GM18868 (cell line): ENCODE results near the gene DPEP1.
"Not testable (repeated sequence)": the region's sequence is repeated elsewhere in the genome, so short reads cannot be mapped to it uniquely, and the experiment has no call there.

ENCODE experiments used
- ATAC-seq: cut with Tn5 transposase; IDR thresholded peaks from one replicate; pipeline ENCODE4 v1.9.1; 2021; ENCODE audit warnings: mild to moderate bottlenecking, moderate library complexity; ENCODE audit not compliant: unreplicated experiment

The DPEP1 gene

DNA sequence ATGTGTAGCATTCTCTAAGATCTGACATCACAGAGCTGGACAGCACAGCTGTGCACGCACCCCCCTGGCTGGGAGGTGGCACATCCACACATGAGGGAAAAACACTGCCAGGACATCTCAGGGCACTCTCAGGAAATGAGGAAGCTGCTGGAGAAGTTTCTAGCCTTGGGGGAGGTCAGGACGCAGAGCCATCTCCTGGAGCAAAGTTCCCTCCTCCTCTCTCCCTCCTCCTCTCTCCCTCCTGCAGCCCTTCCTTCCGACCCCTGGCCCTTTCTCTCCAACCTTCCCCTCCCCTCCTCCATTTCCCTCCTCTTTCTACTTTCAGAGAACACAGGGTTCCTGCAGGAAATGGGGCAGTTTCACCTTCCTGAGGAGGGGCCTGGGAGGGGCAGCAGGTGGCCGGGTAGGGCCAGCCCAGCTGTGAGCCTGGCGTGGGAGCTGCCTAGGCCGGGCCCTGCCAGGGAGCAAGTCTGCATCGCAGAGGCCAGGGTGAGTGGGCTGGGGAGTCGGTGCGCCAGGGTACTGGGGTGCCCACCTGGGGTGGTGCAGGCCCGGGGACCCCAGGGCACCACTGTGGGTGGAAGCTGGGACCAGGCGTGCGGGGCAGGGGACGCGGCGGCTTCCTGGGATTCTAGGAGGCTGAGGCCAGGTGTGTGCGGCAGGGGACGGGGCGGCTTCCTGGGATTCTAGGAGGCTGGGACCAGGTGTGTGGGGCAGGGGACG, at the start of gene DPEP1:
Gene DPEP1 (plus strand): TSS at position 412 of the 723 bp plus-strand sequence. CDS start 16,769 bp downstream, outside the sequence.
- ATAC-seq: no peak

DNA sequence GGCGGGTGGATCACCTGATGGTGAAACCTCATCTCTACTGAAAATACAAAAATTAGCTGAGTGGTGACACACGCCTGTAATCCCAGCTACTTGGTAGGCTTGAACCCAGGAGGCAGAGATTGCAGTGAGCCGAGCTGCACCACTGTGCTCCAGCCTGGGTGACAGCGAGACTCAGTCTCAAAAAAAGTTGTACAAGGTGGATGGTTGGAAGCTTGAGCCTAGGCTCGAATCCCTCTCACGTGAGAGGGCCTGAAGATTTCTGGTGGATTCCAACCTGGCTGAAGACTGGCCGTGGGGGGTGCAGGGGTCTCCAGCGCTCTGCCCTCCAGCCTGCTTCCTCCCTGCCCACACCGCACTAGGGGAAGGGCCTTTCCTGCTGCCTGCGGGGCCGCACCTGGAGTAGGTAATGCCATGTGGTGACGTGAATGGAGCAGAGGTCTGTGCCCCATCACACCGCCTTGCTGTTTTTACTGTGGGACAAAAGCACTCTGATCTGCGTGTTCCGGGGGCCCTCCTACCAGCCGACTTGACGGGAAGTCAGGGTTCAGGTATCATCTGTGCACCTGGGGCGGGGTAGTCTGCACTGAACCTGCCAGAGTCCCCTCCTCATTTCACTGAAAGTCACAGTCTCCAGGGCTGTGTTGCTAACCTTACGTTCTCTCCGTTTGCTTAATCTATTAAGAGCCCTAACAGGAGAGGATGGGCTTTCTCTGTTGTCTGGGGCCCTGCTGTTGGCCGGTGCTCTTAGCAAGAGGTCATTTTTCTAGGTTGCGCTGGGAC, 48.8 kb upstream of the DPEP1 start:
- ATAC-seq: no peak

DNA sequence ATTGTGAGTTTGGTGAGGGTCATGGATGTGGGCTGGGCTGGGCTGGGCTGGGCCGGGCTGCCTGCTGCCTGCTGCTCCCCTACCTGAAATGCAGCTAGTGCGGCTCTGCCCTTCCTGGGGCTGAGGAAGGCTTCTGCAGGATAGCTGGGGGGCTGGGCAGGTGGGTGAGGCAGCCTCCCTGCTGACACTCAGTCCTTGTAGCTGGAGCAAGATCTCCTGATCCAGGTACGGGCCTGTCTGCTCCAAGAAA, 48.3 kb upstream of the DPEP1 start:
- no peak for ATAC-seq

DNA sequence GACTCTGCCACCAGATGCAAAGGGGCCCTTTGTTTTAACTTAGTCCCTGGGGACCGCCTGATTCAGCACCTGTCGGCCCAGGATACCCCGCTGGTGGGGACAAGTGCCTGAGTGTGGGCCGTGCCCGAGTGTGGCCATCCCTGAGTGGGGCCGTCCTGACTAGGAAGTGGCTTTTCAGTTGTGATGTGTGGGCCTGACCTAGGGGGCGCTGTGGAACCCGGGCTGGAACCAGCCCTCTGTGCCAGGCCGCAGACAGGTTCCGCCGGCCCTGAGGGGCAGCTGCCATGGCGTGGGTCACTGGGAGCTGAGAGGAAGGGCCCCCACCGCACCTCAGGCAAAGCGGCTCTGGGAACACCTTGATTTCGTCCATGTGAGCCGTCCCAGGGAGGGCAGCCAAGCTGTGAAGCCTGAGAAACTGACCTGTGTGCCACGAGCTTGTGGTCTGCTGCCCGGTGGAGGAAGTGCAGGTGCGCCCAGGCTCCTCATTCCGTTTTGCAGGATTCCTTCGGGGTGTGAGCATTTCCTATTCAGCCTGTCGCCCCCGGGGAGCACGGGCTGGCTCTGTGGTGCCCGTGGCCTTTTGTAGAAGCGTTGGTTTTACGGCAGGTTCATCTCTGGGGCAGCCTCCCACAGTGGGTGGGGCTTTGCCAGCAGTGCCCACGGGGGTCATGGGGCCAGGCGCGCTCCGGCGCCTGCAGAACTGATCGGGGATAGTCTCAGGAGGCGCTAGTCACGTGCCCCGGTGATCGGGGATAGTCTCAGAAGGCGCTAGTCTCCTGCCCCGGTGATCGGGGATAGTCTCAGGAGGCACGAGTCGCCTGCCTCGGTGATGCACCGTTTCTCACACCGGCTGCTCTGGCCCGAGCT, 47.7 kb upstream of the DPEP1 start:
- ATAC-seq: no peak

DNA sequence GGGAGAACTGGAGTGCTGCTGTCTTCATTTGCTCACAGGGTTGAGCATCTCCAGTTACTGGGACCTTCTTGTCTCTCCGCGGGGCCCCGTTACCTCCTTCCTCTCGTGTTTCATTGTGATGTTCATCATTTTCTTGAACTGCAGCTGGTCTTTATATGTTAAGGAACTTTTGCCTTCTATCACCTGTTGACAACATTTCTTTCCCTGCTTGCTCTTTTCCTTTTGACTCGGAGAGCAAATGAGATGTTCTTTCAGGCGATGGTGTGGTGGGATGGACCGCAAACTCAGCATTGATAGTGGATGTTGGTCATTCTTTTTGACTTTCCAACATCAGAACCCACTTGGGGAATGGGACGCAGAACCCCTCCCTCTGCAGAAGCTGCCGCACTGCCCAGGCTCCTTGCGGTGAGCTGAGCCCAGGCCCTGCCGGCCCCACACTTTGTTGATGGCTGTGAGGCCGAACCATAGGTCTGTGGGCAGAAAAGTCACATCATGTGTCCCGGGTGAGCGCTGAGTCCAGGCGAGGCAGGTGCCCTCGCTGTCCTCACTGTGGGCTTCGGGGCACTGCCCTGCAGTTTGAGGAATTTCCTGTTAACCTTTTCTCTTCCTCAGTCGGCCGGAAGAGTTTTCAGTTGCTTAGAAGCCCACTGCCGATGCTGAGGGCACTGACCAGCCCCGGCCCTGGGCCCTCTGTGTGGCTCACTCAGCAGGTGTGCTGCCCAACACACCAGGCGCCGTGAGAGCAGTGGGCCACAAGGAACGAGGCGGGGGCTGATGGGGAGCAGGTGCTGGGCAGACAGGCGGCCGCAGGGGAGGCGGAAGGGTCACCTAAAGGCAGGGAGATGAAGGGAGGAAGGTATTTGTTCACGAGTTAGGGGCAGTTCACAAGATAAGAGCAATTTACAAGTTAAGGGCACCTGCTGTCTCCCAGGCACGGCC, 45.5 kb upstream of the DPEP1 start:
- no peak for ATAC-seq

- ATAC-seq: no peak
Measured at GRCh38 chr16:89569506-89570341, 43.7 kb upstream of the DPEP1 start.

DNA sequence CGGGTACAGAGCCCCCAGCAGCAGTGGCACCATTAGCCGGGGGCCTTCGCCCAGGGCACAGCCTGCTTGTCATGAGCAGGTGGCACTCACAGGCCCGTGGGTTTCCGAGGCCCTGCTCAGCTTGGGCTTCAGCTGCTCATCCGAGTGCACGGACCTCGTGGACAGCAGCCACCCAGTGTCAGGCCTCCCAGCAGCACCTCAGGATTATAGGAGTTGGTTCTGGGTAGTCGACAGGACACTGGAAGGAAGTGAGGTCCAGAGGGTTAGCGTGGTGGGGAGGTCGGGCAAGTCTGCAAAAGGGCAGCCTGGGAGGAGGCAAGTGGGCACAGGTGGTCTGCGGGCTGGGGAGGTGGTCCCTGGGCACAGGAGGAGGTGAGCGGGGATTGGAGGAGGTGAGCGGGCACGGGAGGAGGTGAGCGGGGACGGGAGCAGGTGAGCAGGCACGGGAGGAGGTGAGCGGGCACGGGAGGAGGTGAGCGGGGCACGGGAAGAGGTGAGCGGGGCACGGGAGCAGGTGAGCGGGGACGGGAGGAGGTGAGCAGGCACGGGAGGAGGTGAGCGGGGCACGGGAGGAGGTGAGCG, 43.0 kb upstream of the DPEP1 start:
- ATAC-seq: no peak

DNA sequence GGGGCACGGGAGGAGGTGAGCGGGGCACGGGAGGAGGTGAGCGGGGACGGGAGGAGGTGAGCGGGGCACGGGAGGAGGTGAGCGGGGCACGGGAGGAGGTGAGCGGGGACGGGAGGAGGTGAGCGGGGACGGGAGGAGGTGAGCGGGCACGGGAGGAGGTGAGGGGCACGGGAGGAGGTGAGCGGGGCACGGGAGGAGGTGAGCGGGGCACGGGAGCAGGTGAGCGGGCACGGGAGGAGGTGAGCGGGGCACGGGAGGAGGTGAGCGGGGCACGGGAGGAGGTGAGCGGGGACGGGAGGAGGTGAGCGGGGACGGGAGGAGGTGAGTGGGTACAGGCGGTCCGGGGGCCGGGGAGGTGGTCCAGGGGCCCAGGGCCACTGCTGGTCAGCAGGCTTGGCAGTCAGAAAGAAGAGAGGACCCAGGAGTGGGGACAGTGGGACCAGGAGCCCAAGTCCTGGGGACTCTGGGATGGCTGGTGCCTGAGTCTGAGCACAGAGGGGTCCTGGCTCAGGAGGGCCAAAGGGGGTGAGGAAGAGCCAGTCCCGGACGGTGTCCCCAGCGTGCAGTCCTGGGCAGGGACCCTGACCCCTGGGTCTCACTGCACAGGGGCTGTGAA, 42.4 kb upstream of the DPEP1 start:
- not testable (repeated sequence) for ATAC-seq

DNA sequence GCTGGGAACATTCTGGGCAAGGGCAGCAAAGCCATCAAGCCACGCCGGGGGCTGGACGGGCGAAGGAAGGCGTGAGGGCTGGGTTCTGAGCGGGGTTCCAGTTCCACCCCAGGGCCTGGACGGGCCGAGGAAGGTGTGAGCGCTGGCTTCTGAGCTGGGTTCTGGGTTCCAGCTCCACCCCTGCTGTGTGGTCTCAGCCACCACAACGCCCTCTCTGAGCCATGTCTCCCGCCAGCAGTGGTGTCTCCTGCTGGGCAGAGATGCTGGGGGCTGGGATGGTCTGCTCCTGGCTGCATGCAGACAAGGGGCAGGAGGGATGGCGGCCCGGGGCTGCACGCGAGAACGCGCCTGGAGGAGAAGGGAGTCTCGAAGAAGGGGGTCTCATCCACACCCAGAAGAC, 41.8 kb upstream of the DPEP1 start:
- no peak for ATAC-seq

DNA sequence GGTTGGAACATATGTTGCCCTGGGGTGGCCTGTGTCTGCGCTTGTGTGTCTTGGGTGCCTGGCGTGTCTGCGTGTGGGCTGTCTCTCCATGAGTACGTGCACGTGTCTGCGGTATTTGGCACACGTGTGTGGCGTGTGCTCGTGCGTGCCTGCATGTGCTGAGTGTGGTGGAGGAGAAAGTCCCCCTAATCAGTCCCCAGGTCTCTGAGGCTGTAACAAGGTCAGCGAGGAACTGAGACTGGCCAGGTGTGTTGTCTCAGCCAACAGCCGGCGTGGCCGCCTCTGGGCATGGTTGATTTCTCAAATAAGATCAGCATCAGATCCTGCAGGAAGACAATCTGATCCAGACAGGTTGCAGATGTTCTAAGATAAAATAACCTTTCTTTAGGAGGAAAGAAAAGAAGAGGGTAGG, 41.4 kb upstream of the DPEP1 start:
- ATAC-seq: no peak

GRCh38 chr16:89572485-89573205, 40.8 kb upstream of the DPEP1 start:
- ATAC-seq: no peak

DNA sequence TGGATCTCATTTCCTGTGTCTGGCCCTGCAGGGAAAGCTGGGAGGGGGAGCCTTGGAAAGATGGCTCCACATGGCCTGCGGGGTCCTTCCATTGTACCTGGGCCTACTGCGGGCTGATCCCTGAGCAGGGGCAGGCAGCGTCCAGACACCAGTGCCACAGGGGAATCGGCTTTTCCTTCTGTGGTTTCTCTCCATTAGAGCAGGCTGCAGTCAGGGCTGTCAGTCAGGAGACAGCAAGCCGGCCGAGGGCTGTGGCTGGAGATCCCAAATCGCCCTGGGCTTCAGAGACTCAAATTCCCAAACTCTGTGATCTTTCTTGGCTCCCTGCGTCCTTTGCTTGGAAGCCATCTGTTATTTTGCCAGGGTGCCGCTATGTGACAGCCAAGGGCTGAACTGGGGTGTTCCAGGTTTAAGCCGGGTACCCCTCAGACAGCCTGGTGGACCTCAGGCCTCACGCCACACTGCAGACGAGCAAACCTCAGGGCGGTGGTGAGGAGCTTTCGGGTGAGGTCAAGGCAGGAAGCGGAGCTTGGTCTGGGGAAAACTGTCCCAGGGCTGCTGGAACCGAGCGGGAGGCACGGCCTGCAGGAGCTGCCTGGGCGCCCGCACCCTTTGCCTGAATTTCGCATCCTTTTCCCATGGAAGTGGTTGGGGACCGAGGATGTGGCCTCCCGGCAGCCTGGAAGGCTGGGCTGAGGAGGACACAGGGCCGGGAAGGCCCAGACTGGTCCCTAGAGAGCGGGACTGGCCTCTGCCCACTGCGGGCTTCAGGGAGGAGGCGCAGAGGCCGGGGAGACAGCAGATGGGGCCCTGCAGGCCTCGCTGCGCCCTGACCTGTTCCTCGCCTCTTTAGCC, 39.4 kb upstream of the DPEP1 start:
- no peak for ATAC-seq

DNA sequence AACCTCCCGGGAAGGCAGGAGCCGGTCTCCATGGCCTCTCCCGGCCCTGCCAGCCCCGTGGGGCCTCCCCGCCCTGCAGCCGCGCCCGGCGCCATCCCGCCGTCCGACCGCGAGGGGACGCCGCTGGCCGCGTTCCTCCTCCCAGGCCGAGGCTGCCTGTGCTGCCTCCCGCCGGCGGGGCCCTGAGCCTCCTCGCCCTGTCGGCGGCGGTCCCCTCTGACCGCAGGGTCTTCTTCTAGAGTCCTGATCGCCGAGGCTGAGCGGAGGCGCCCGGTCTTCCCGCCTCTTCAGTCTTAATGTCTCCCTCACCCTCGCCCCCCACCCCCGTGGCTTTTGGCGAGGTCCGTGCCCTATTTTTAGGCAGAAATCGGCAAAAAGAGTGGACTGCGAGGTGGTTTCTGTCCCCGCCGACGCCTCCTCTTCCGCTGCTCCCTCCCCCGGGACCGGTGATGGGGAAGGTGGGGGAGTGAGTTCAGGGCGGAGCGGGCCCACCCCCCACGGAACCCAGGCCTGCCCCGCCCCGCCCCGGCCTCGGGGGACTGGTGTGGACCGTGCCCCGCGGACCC, 38.7 kb upstream of the DPEP1 start:
- no peak for ATAC-seq

DNA sequence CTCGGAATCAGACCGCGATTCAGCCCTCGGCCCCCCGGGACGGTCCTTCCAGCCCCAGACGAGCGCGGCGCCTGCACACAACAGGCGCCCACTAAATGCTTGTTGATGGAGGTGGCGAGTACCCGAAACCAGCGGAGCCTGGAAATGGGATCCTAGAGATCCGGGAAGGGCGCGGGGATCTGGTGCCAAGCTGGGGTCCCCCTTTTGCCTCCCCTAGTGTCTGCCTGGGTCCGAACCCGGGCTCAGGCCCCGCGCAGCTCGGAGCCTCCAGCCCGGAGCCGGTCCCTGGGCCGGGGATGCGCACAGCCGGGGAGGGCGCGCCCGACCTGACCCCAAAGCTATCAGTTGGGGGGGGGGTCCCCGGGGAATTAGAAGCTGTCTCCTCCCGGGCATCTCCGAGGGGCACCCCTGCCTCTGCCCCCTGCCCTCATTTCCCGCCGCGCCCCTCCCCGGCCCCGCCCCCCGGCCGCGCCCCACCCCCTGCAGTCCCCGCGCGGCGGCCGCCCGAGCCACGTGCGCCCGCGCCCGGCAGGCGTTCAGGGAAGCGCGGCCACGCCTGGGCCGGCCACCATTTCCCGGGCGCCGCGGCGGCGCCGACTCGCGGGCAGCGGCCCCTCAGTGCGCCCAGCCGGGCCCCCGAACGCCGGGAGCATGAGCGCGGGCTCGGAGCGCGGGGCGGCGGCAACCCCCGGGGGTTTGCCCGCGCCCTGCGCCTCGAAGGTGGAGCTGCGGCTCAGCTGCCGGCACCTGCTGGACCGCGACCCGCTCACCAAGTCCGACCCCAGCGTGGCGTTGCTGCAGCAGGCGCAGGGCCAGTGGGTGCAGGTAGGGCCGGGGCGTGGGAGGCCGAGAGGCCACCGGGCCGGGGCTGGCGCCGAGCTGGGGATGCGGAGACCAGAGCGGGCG, 37.9 kb upstream of the DPEP1 start, which contains the start of gene CPNE7:
Gene CPNE7 (plus strand): TSS at position 512 of the 906 bp plus-strand sequence. CDS start 140 bp downstream, at position 652.
- ATAC-seq: no peak

GRCh38 chr16:89576153-89577054, 37.0 kb upstream of the DPEP1 start:
- no peak for ATAC-seq
